Measurements from ENCODE around the gene ARMC9. TPM values are rescaled to one million over a fixed set of nuclear protein-coding genes. Genes with fewer than 3 reads are reported as not detected.

Gene ARMC9
- total RNA-seq, 1 experiment from 2014 or later: 23.4 TPM

- no peak overlapping the region for H3K27ac ChIP-seq (ENCODE audit: low read length)
- H3K79me2 ChIP-seq (ENCODE audit: low read length): peaks cover 8% of the 10 kb centered on the region; the same call in 1 of the 2 replicates
- ATAC-seq: no peak
- no peak for DNase-seq
- no TSS peak for BruUV-seq (replicated peaks)
- H3K9me2 ChIP-seq (replicated peaks; ENCODE audit: low read length): no peaks in the 10 kb centered on the region
- ChIA-PET CTCF (no interaction called here), POLR2A (ENCODE audit: unreplicated experiment) (no interaction called here)
- no peaks in the 10 kb centered on the region for H3K9me3 ChIP-seq (ENCODE audit: low read length)
- no peaks in the 10 kb centered on the region; the same call in 1 of the 2 replicates for H3K36me3 ChIP-seq (ENCODE audit: low read depth, low read length)
- H3K9ac ChIP-seq (ENCODE audit: low read length): no peak overlapping the region
- no peak overlapping the region for H2AFZ ChIP-seq (ENCODE audit: low read length)
- TF ChIP-seq EZH2phosphoT487 (IDR thresholded peaks at IDR 0.05; ENCODE audit: borderline replicate concordance, low read length): no peak
- TF ChIP-seq CTCF (conservative IDR thresholded peaks at IDR 0.05; ENCODE audit: low read depth, low read length): no peak
- TF ChIP-seq EZH2 (IDR thresholded peaks at IDR 0.05; ENCODE audit: low read length, unreplicated experiment): no peak
- H3F3A ChIP-seq (ENCODE audit: low read length, unreplicated experiment): no peaks in the 10 kb centered on the region
- no peaks in the 10 kb centered on the region for H3K27me3 ChIP-seq (ENCODE audit: low read length)
- no peak overlapping the region for H3K4me3 ChIP-seq (ENCODE audit: low read length)
- H3K4me1 ChIP-seq (ENCODE audit: insufficient read depth, low read length): peaks cover 18% of the 10 kb centered on the region
- intact Hi-C loops (cut with micrococcal nuclease): no loop called here
- H3K4me2 ChIP-seq (ENCODE audit: low read length): no peak overlapping the region
- no peaks in the 10 kb centered on the region for H4K20me1 ChIP-seq (ENCODE audit: low read length)
Measured at GRCh38 chr2:231204581-231204980, 6.2 kb downstream of the ARMC9 start.

GRCh38 chr2:231207734-231208133 is 9.3 kb downstream of the ARMC9 start:
- peaks cover 15% of the 10 kb centered on the region for H3K4me1 ChIP-seq (ENCODE audit: insufficient read depth, low read length)
- no peak overlapping the region for H3K4me2 ChIP-seq (ENCODE audit: low read length)
- H2AFZ ChIP-seq (ENCODE audit: low read length): no peak overlapping the region
- intact Hi-C loops (cut with micrococcal nuclease): no loop called here
- no peak for ATAC-seq
- H3K9me2 ChIP-seq (replicated peaks; ENCODE audit: low read length): no peaks in the 10 kb centered on the region
- peaks cover 4% of the 10 kb centered on the region for H3F3A ChIP-seq (ENCODE audit: low read length, unreplicated experiment)
- H3K27ac ChIP-seq (ENCODE audit: low read length): no peak overlapping the region
- H4K20me1 ChIP-seq (ENCODE audit: low read length): no peaks in the 10 kb centered on the region
- no peak overlapping the region for H3K4me3 ChIP-seq (ENCODE audit: low read length)
- no peaks in the 10 kb centered on the region; the same call in 1 of the 2 replicates for H3K36me3 ChIP-seq (ENCODE audit: low read depth, low read length)
- no peak for DNase-seq
- no peaks in the 10 kb centered on the region for H3K9me3 ChIP-seq (ENCODE audit: low read length)
- no TSS peak for BruUV-seq (replicated peaks)
- no peaks in the 10 kb centered on the region for H3K27me3 ChIP-seq (ENCODE audit: low read length)
- ChIA-PET POLR2A (ENCODE audit: unreplicated experiment) (no interaction called here), CTCF (no interaction called here)
- no peak overlapping the region for H3K9ac ChIP-seq (ENCODE audit: low read length)
- no peak for TF ChIP-seq CTCF (conservative IDR thresholded peaks at IDR 0.05; ENCODE audit: low read depth, low read length)
- no peak for TF ChIP-seq EZH2phosphoT487 (IDR thresholded peaks at IDR 0.05; ENCODE audit: borderline replicate concordance, low read length)
- TF ChIP-seq EZH2 (IDR thresholded peaks at IDR 0.05; ENCODE audit: low read length, unreplicated experiment): no peak
- H3K79me2 ChIP-seq (ENCODE audit: low read length): no peaks in the 10 kb centered on the region

GRCh38 chr2:231210782-231211181 is 12.4 kb downstream of the ARMC9 start:
- Histone ChIP-seq H3K27ac (ENCODE audit: low read length) (no peak overlapping the region), H3F3A (ENCODE audit: low read length, unreplicated experiment) (peaks cover 4% of the 10 kb centered on the region), H3K9me3 (ENCODE audit: low read length) (no peaks in the 10 kb centered on the region), H3K4me2 (ENCODE audit: low read length) (no peak overlapping the region), H3K36me3 (ENCODE audit: low read depth, low read length) (no peaks in the 10 kb centered on the region; the same call in 1 of the 2 replicates), H3K9ac (ENCODE audit: low read length) (no peak overlapping the region), H4K20me1 (ENCODE audit: low read length) (no peaks in the 10 kb centered on the region), H3K9me2 (replicated peaks; ENCODE audit: low read length) (no peaks in the 10 kb centered on the region), H3K27me3 (ENCODE audit: low read length) (no peaks in the 10 kb centered on the region), H3K4me1 (ENCODE audit: insufficient read depth, low read length) (peaks cover 31% of the 10 kb centered on the region), H2AFZ (ENCODE audit: low read length) (no peak overlapping the region), H3K79me2 (ENCODE audit: low read length) (no peaks in the 10 kb centered on the region), H3K4me3 (ENCODE audit: low read length) (no peak overlapping the region)
- ChIA-PET CTCF (no interaction called here), POLR2A (ENCODE audit: unreplicated experiment) (no interaction called here)
- no peak for DNase-seq
- TF ChIP-seq EZH2 (IDR thresholded peaks at IDR 0.05; ENCODE audit: low read length, unreplicated experiment) (no peak), EZH2phosphoT487 (IDR thresholded peaks at IDR 0.05; ENCODE audit: borderline replicate concordance, low read length) (no peak), CTCF (conservative IDR thresholded peaks at IDR 0.05; ENCODE audit: low read depth, low read length) (no peak)
- no peak for ATAC-seq
- BruUV-seq (replicated peaks): no TSS peak
- intact Hi-C loops (cut with micrococcal nuclease): no loop called here

Data from PC-3 (cell line).